ENCODE results near the gene MLXIP. TPM values are rescaled to one million over a fixed set of nuclear protein-coding genes. Genes with fewer than 3 reads are reported as not detected.

The MLXIP gene
- total and polyA plus RNA-seq, 2 of the 13 experiments (the other 11 are each of a cell fraction or from before 2014, with no cell fraction given): 5.3 to 6.7 TPM

DNA sequence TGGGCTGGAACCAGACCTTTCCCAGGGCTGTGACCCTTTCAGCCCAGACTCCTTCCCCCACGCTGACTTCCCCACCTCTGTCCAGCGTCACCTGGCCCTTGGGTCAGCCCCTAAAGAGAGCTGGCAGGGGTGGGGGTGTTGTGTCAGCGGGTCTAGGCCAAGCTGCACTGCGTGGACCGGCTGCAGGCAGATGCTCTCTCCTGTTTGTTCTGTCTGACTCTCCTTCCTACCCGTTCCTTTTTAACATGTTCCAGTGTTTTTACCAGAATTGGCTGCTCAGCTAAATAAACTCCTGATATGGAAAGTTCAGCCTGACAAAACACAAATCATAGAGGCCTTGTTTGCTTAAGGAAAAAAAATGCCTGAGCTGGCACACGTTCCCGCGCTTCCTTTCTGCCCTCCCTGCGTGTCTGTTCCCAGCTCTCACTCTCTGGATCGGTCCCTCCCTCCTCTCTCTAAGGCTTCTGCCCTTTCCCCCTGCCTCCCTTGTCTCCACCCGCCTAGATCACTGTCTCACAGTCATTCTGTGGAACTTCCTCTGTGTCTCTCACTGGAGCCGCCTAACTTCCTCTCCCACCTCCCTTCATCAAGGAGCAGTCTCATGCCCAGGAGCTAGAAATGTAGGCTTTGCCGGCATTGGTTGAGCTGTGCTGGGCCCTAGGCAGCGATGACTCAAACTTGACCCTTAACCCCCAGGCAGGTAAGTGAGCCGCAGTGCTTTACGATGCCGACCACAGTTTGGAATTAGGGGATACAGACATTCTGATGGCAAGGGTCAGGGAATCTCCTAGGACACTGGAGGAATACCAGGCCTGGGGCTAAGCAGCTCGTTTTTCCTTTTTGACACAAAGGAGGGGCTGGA lies 15.5 kb upstream of the MLXIP start (continued):
- TF ChIP-seq ZNF20 (CRISPR knock-in tag; IDR thresholded peaks at IDR 0.05) (no peak), ZNF564 (CRISPR knock-in tag; IDR thresholded peaks at IDR 0.05) (no peak), ZNF607 (CRISPR knock-in tag; IDR thresholded peaks at IDR 0.05; ENCODE audit: borderline replicate concordance) (no peak), KAT7 (CRISPR knock-in tag; IDR thresholded peaks at IDR 0.05; ENCODE audit: borderline replicate concordance) (0 out of 2 replicates have a peak, but pooled peaks have one; percentile 44), ELF4 (CRISPR knock-in tag; IDR thresholded peaks at IDR 0.05; ENCODE audit: borderline replicate concordance) (no peak), ZNF768 (CRISPR knock-in tag; IDR thresholded peaks at IDR 0.05) (no peak), ZNF782 (CRISPR knock-in tag; IDR thresholded peaks at IDR 0.05; ENCODE audit: borderline replicate concordance) (no peak), ZNF317 (CRISPR knock-in tag; IDR thresholded peaks at IDR 0.05) (peak; percentile 60; the same call in 1 of the 2 replicates), STAT5B (CRISPR knock-in tag; IDR thresholded peaks at IDR 0.05) (no peak), ZNF780A (CRISPR knock-in tag; IDR thresholded peaks at IDR 0.05) (no peak), ZBTB42 (CRISPR knock-in tag; IDR thresholded peaks at IDR 0.05) (no peak), KLF6 (CRISPR knock-in tag; IDR thresholded peaks at IDR 0.05) (no peak)
- TF ChIP-seq, protein P1, sequence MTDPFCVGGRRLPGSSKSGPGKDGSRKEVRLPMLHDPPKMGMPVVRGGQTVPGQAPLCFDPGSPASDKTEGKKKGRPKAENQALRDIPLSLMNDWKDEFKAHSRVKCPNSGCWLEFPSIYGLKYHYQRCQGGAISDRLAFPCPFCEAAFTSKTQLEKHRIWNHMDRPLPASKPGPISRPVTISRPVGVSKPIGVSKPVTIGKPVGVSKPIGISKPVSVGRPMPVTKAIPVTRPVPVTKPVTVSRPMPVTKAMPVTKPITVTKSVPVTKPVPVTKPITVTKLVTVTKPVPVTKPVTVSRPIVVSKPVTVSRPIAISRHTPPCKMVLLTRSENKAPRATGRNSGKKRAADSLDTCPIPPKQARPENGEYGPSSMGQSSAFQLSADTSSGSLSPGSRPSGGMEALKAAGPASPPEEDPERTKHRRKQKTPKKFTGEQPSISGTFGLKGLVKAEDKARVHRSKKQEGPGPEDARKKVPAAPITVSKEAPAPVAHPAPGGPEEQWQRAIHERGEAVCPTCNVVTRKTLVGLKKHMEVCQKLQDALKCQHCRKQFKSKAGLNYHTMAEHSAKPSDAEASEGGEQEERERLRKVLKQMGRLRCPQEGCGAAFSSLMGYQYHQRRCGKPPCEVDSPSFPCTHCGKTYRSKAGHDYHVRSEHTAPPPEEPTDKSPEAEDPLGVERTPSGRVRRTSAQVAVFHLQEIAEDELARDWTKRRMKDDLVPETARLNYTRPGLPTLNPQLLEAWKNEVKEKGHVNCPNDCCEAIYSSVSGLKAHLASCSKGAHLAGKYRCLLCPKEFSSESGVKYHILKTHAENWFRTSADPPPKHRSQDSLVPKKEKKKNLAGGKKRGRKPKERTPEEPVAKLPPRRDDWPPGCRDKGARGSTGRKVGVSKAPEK (CRISPR knock-in tag; IDR thresholded peaks at IDR 0.05; ENCODE audit: borderline replicate concordance): no peak
- TF ChIP-seq, protein P2, sequence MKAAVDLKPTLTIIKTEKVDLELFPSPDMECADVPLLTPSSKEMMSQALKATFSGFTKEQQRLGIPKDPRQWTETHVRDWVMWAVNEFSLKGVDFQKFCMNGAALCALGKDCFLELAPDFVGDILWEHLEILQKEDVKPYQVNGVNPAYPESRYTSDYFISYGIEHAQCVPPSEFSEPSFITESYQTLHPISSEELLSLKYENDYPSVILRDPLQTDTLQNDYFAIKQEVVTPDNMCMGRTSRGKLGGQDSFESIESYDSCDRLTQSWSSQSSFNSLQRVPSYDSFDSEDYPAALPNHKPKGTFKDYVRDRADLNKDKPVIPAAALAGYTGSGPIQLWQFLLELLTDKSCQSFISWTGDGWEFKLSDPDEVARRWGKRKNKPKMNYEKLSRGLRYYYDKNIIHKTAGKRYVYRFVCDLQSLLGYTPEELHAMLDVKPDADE (CRISPR knock-in tag; IDR thresholded peaks at IDR 0.05): no peak
- TF ChIP-seq, protein P3, sequence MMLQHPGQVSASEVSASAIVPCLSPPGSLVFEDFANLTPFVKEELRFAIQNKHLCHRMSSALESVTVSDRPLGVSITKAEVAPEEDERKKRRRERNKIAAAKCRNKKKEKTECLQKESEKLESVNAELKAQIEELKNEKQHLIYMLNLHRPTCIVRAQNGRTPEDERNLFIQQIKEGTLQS (CRISPR knock-in tag; IDR thresholded peaks at IDR 0.05): peak; percentile 59; the same call in 1 of the 2 replicates
- TF ChIP-seq, protein P4, sequence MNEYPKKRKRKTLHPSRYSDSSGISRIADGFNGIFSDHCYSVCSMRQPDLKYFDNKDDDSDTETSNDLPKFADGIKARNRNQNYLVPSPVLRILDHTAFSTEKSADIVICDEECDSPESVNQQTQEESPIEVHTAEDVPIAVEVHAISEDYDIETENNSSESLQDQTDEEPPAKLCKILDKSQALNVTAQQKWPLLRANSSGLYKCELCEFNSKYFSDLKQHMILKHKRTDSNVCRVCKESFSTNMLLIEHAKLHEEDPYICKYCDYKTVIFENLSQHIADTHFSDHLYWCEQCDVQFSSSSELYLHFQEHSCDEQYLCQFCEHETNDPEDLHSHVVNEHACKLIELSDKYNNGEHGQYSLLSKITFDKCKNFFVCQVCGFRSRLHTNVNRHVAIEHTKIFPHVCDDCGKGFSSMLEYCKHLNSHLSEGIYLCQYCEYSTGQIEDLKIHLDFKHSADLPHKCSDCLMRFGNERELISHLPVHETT (CRISPR knock-in tag; conservative IDR thresholded peaks at IDR 0.05): no peak
- TF ChIP-seq, protein P5, sequence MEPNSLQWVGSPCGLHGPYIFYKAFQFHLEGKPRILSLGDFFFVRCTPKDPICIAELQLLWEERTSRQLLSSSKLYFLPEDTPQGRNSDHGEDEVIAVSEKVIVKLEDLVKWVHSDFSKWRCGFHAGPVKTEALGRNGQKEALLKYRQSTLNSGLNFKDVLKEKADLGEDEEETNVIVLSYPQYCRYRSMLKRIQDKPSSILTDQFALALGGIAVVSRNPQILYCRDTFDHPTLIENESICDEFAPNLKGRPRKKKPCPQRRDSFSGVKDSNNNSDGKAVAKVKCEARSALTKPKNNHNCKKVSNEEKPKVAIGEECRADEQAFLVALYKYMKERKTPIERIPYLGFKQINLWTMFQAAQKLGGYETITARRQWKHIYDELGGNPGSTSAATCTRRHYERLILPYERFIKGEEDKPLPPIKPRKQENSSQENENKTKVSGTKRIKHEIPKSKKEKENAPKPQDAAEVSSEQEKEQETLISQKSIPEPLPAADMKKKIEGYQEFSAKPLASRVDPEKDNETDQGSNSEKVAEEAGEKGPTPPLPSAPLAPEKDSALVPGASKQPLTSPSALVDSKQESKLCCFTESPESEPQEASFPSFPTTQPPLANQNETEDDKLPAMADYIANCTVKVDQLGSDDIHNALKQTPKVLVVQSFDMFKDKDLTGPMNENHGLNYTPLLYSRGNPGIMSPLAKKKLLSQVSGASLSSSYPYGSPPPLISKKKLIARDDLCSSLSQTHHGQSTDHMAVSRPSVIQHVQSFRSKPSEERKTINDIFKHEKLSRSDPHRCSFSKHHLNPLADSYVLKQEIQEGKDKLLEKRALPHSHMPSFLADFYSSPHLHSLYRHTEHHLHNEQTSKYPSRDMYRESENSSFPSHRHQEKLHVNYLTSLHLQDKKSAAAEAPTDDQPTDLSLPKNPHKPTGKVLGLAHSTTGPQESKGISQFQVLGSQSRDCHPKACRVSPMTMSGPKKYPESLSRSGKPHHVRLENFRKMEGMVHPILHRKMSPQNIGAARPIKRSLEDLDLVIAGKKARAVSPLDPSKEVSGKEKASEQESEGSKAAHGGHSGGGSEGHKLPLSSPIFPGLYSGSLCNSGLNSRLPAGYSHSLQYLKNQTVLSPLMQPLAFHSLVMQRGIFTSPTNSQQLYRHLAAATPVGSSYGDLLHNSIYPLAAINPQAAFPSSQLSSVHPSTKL (CRISPR knock-in tag; IDR thresholded peaks at IDR 0.05): peak; percentile 23; the same call in 1 of the 2 replicates
- TF ChIP-seq, protein P6, sequence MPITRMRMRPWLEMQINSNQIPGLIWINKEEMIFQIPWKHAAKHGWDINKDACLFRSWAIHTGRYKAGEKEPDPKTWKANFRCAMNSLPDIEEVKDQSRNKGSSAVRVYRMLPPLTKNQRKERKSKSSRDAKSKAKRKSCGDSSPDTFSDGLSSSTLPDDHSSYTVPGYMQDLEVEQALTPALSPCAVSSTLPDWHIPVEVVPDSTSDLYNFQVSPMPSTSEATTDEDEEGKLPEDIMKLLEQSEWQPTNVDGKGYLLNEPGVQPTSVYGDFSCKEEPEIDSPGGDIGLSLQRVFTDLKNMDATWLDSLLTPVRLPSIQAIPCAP (CRISPR knock-in tag; IDR thresholded peaks at IDR 0.05; ENCODE audit: low read depth): no peak
